GM12801 (cell line): ENCODE measurements around the gene RNPS1.

ENCODE experiments used
- TF ChIP-seq, protein P1 (sequence below): IDR thresholded peaks from one replicate; pipeline ENCODE4 v1.5.1; 2011; ENCODE audit warnings: control low read depth; ENCODE audit not compliant: insufficient read length; ENCODE audit errors: extremely low read depth

RNPS1 gene

DNA sequence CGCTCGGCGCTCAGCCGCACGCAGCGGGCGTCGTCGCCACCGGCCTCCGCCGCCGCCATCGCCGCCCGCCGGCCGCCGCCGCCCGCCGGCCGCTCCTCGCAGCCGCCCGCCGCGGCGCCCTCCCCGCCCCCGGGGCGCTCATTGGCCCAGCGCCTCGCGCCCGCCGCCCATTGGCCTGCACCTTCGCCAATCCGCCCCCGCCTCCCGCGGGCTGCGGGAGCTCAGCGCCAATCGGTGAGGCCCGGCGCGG, 53.3 kb downstream of the RNPS1 start, which contains the start of gene PGP:
Gene PGP (minus strand): TSS at position 122 of the 250 bp plus-strand sequence. CDS start 63 bp downstream, at position 59.
- TF ChIP-seq, protein P1, sequence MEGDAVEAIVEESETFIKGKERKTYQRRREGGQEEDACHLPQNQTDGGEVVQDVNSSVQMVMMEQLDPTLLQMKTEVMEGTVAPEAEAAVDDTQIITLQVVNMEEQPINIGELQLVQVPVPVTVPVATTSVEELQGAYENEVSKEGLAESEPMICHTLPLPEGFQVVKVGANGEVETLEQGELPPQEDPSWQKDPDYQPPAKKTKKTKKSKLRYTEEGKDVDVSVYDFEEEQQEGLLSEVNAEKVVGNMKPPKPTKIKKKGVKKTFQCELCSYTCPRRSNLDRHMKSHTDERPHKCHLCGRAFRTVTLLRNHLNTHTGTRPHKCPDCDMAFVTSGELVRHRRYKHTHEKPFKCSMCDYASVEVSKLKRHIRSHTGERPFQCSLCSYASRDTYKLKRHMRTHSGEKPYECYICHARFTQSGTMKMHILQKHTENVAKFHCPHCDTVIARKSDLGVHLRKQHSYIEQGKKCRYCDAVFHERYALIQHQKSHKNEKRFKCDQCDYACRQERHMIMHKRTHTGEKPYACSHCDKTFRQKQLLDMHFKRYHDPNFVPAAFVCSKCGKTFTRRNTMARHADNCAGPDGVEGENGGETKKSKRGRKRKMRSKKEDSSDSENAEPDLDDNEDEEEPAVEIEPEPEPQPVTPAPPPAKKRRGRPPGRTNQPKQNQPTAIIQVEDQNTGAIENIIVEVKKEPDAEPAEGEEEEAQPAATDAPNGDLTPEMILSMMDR: no peak

DNA sequence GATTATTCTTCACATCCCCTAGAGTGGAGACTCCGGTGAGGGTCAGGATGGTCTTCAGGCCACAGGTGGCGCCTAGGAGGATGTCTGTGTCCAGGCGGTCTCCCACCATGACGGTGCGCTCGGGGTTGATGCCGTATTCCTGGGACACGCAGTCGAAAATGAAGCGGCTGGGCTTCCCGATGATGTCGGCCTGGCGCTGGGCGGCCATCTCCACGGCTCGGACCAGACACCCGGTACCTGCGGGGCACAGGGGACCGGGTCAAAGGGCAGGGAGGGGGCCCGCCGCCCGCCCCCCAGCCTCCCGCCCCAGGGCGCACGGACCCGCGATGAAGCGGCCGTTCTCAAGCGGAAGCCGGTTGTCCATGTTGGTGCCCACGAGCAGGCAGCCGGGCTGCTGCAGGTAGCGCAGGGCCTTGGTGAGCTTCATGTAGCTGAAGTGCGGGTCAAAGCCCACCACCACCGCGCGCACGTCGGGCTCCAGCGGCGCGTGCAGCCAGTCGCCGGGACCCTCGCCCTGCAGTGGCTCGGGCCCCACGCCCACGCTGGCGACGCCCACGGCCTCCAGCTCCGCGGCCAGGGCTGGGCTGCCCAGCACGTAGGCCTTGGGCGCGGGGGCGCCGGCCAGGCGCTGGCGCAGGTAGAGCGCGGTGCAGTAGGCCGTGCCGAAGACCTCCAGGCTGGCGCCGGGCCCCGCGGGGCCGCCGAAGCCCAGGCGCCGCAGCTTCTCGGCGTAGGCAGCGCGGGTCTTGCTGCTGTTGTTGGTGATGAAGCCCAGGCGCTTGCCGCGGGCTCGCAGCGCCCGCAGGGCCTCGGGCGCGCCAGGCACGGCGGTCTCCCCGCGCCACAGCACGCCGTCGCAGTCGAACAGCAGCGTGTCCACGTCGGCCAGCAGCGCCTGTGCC, 53.9 kb downstream of the RNPS1 start:
- TF ChIP-seq, protein P1: no peak

DNA sequence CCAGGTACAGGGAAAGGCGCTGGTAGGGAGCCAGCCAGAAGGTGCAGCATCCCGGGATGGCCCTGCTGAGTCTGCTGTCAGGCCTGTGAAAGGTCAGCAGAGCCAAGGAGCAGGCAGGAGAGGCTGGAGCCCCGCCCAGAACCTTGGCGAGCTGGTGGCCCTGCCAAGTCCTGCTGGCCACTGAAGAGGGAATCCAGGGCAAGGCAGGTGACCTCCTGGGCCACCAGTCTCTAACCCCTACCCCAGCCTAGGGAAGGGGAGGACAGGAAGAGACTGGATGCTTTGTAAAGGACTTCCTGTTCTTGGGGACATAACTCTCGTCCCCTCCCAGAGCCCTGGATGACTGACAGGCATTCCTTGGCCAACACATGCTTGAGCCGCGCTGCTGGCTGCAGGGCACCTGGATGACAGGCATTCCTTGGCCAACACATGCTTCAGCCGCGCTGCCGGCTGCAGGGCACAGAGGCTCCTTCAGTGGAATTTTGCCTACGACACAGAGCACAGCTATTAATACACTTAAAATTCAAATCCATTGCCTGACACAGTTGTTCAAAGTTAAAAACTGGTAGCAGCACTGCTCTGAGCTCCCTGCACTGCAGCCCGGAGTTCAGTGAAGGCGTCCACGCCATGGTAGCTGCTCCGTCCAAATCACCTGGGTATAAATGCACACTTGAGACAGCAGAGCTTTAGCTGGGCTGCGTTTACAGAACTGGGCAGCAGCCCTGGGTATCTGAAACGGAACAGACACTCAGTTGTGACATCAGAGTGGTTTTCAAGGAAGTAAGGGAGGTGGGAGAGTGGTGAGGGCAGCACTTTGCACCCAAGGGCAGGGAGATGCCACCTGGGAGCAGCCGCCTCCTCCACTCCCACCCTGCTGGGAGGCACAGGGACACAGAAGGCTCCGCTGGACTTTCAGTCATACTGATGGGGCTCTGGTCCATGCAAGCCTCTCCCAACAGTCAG, 55.3 kb downstream of the RNPS1 start:
- TF ChIP-seq, protein P1: no peak

DNA sequence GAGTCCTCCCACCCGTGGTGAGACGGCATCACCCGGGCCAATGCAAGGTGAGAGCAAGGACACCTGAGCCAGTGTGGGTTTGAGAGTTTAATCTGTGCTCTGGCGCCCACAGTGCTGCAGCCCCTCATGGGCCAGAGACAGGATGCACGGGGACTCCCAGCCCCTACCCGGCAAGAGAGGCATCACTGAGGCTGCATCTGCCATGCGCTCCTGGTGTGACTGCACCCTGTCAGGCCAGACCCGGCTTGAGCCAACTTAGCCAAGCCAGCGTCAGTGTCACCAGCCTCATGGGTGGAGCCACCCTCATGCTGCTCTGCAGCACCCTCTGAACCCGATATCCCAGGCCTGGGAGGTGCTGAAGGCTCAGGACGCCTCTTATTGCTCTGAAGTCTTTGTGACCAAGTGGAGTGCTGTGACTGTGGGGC, 56.0 kb downstream of the RNPS1 start:
- TF ChIP-seq, protein P1: no peak

DNA sequence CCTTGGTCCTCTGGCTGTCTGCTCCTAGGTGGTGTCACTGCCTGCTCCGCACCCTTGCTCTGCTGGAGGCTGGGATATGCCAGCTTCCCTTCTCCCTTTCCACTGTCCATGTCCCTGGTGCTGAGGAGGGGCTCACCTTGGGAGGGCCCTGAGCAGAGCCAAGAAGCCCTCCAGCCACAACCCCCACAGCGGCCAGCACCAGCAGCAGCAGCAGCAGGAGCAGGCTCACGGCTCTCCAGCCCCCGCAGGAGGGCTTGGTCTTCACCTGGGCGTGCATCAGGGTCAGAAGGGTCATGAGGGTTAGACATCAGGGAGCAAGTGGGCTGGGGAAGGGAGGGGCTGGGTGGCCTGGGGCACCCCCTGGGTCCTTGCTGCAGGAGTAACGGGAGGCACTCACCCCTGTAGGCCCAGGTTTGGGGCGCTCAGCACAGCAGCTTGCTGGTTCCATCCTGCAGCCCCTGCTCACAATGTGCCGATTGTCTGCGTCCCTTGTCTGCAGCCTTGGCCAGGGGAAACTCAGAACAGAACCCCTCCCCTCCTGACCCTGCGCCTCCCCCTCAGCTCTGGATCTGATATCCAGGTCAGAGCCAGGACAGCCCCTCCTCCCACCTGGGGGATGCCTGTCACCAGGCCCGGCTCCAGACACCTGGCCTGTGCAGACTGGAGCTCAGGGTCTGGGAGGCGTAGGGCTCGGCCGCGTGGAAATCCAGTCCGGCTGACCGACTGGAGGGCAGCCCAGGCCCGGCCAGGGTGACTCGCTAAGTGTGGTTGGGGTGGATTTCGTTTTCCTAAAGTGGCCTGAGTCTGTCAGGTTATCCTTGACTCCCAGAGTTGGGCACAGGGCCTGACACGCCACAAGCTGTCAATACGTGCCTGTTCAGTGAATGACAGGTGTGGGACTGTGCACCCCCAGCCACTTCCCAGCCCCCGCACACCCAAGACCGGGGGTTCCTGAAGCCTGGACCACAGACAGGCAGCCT, 57.2 kb downstream of the RNPS1 start, which contains the start of gene BRICD5:
Gene BRICD5 (minus strand): TSS at position 478 of the 980 bp plus-strand sequence. CDS start 30 bp downstream, at position 448.
- TF ChIP-seq, protein P1: no peak

DNA sequence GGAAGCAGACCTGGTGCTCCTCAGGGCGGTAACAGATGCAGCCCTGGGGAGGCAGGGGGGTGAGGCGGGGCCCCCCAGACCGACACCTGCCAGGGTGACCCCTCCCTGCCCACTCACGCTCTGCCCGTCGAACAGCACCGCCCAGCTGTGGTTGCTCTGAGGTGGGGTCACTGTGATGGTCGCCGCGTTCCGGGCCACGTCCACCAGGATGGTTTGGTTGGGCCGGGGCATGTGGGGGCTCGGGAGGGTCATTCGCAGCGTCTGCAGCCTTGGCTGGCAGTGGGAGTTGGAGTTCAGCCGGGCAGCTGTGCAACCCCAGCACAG, 58.0 kb downstream of the RNPS1 start:
- TF ChIP-seq, protein P1: no peak
